GM18499 (cell line): ENCODE data around the gene RASGRP2.

Experiments
- ATAC-seq: cut with Tn5 transposase; IDR thresholded peaks from one replicate; pipeline ENCODE4 v1.9.1; 2021; ENCODE audit warnings: moderate number of reproducible peaks; ENCODE audit not compliant: insufficient read depth, unreplicated experiment

The RASGRP2 gene

DNA sequence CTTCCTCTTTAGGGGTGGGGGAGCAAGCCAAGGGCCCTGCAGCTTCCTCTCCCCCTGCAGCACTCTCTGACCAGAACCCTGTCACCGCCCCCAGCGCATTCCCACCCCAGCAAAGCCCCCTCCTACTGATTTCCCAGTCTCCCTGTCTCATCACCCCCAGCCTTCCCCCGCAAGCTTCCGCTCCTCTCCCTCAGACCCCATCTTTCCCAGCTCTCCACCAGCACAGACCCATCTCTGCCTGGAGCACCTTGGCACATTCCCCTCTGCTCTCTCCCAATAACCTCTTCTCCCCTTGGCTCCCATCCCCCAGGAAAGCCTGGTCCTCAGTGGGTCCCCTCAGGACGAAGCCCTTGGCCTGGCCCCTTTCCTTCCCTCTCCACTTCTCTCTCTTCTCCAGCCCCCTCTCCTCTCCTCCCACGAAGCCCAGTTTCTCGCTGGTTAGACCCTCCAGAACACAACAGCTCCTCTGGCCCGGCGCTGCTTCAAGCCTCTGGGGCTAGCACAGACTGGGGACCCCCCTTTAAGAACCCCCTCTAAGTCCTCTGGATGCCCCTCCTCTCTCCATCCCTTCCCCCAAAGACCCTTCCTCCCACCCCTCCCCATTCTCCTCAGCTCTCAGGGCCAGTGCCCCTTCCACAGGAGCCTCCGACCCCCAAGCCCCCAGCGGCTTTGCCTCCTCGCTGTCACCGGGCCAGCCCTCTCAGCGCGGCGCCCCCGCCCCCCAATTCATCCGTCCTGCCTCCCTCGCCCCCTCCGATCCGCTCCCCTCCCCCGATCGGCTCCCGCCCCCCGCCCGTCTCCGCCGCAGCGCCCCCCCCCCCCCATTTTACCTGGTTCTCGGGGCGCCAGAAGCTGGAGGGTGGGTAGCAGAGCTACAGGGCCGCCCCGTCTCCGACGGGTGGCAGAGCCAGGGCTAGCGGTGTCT, 21.5 kb downstream of the RASGRP2 start:
- ATAC-seq: no peak

DNA sequence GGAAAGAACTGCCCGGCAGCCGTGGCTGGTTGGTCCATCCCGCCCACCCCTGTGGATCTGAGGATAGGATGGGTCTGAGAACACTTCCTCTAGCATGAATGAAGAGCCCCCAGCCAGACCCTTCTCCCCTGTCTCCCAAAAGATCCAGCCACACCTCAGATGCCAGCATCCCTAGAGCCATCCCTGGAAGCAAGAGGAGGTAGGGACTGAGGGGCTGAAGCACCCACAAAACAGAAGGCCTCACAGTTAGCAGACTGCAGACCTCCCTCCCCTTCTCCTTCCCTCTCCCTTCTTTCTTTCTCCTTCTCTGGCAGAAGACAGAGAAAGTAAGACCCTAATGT, 22.6 kb downstream of the RASGRP2 start:
- no peak for ATAC-seq

DNA sequence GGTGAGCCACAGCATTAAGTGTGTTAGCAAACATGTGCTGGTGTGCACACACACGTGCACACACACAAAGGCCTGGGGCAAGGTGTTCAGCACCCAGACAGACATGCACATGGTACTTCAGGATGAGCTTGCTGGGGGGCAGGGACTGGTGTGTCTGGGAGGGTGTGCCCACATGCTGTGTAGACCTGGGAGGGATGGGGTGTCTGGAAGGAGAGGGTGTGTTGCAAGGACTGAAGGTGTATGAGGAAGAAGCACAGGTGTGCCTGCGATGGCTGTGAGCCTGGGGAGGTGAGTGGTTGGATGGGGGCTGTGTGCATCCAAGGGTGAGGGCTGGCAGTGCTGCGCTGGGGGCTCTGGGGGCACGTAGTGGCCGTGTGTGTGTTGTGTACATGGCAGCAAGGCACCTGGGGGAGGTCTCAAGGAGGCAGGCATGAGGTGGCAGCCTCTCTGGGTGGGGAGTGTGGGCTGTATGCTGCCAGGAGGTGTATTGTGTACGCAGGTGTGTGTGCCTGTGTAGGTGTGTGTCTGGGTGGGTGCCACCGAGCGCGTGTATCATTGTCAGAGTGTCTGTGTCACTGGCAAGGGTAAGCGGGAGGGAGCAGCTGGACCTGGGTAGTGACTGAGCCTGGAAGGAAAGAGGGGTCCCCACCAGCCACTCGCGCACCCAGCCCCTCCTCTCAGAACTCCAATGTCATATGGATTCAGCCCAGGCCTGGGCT, 23.1 kb downstream of the RASGRP2 start:
- ATAC-seq: no peak

DNA sequence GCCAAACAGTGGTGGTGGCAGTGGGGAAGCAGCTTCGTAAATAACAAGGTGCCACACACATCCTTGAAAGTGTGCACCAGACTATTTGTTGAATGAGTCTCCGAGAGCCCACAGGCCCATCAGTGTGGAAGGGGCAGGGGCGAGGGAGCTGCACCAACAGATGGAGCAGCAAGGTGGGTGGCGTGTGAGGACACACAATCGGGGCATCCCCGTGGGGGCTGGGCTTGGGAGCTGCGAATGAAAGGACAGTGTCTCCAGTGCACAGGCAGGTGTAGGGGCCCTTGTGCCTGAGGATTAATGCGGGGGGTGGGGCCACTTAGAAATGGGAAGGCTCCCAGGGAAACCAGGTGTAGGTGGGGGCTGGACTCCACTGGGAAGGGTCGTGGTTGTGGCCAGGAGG, 23.8 kb downstream of the RASGRP2 start:
- no peak for ATAC-seq

DNA sequence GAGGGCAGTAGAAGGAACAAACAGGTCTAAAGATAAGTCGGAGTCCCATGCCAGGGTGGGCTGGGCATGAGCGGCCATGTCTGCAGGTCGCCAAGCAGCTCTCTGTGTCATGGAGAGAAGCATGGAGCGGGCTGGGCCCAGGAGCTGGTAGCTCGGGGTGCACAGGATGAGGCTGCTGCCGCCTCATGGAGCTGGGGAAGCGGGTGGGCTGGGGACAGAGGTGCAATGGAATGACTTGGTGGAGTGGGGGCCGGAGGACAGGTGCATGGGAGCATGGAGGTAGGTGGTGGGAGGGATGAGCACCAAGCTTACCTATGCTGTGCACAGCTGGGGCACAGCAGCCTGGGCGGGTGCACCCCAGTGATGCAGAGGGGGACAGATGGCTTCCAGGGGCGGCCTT, 24.5 kb downstream of the RASGRP2 start:
- ATAC-seq: no peak

DNA sequence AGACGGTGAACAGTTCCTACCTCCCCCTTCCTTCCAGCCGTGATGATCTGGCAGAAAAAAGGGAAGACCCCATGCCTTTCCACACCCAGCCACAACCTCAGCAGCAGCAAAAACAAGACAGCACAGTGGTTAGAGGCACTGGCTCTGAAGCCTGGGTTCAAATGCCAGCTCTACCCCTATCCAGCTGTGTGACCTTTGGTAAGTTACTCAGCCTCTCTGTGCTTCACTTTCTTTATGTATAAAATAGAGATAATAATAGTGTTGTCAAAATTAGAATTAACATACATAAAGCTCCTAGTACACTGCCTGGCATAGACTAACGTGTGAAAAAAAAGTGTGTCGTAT, 25.2 kb downstream of the RASGRP2 start:
- ATAC-seq: no peak

DNA sequence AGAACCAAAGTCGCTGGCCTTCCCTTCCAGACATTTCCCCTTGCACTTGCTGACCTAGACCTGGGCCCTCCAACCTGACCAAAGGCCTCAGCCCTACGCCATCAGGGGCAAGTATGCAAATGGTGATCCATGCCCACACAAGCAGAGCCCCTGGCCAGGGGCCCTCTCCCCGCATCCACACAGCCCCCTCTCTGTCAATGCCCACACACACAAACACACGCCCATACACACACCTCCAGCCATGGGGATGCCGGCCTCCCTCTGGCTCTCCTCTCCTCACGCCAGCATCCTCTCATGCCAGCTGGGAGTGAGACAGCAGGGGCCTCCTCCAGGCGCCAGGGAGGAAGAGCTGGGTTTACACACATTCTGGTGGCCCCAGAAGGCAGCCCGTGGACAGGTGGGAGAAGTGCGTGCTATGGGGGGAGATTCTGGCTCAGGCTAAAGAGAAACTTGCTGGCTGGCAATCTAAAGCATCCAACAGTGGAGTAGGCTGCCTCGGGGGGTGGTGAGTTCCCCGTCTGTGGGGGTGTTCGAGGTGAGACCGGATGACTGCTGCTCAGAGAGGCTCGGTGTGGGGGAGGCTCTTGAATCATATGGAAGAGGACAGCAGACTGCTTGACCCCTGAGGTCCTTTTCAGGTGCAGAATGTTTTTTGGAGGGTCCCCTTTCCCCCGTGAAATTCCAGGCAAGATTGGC, 25.7 kb downstream of the RASGRP2 start:
- ATAC-seq: no peak

DNA sequence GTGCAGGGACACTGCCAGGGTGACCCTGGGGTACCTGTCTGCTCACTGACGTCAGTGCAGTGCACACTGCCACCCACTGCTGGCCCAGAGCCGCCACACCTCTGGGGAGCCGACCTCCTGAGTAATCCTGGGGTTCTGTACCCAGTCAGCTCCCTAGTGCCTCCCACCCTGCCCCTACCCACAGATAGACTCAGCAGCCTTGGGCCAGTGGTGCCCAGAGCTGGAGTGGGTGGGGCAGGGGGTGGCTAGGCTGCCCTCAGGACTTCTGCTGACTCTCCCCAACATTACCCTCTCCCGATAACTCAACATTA, 26.7 kb downstream of the RASGRP2 start:
- ATAC-seq: no peak

GRCh38 chr11:64716473-64717267, 27.3 kb downstream of the RASGRP2 start:
- ATAC-seq: no peak

DNA sequence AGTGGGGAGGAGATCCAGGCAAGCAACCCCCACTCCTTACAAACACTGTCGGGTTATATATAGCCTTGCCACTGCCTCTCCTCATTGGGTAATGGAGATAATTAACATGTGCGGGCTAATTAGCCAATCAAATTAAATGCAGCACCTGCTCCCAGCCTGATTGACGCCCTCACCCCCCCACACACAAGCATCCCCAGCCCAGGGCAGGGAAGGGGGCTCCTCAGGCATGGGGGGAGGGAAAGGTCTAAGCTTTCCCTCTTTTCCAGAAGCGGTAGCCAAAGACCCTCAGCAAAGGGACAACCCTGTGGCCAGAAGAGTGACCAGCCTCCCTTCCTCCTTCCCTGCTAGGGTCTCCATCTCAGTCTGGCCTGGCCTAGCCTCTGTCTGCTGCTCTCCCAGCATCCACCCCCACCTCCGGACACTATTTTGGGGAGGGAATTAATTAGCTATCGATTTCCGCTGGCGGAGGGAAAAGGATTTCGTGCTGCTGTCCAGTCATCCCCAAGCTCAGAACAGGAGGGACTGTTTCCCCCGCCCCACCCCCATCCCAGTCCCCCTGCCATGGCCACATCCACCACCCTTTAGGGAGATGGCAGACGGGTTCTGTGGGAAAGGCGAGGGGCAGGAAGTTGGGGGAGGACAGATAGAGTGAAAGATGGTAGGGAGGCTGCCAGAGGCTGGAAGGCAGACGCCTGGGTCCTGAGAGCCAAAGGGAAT, 28.0 kb downstream of the RASGRP2 start:
- ATAC-seq: no peak

- ATAC-seq: no peak
Observed at GRCh38 chr11:64715110-64715509, 28.8 kb downstream of the RASGRP2 start.

DNA sequence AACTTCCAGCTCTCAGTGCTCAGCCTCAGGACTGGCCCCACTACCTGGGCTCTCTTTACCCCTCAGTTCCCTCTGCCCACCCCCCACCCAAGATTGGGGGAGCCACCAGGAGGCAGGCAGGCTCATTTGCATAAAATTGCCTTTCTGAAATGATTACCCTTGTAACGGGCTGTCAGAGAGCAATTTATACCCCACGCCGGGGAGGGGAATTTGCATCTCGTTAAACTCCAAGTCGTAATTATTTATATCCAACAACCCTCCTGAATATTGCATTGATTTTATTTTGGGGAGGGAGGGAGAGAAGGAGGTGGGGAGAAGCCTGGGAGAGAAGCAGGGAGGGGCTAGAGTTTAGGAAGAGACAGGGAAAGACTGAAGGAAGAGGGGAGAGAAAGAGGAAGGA, 29.3 kb downstream of the RASGRP2 start:
- no peak for ATAC-seq

GRCh38 chr11:64713781-64714363, 30.1 kb downstream of the RASGRP2 start:
- no peak for ATAC-seq

DNA sequence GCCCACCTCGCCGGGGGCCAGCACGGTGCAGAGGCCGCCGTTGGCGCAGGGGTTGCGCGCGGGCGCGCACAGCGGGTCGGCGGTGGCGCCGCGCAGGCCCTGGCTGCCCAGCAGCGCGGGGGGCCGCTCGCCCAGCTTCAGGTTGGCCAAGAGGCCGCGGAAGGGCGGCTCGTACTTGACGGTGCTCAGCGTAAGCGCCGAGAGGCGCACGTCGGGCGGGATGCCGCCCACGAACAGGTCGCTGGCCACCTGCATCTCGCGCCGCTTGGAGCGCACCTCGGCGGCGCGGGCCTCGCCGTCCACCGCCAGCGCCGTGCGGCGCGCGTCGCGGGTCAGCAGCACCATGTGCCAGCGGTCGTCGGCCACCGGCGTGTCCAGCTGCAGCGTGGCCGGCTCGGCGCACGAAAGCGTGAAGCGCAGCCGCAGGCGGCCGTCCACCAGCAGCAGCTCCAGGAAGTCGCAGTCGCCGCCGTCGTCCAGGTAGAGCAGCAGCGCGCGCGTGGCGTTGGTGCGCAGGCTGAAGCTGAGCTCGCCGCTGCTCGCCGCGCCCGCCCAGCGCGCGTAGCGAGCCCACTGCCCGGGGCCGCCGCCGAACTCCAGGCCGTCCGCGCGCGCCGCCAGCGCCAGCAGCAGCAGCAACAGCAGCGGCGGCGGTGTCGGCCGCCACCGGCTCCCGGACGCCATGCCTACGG, 30.8 kb downstream of the RASGRP2 start:
- ATAC-seq: no peak

DNA sequence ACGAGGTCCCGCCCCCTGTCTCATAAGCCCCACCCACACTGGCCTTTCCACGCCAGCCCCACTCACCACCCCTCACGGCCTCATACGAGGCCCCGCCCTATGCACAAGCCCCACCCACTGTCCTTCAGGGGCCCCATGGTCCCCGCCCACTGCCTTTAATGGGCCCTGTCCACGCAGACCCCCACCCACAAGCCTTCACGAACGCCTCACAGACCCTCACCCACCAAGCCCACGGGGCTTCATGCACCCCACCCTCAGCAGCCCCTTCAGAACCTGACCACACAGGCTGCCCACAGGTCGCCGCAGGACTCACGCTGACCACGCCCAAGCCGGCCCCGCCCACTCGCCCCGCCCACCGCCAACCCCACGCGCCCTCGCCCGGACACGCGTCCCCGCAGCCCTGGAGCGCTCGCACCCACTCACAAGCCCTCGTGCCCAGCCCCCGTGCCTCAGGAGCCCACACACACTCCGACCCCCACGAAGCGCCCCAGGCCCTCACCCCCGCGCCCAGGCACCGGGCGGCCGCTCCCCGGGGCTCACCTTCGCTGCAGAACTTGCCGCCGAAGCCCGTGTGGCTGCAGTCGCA, 31.4 kb downstream of the RASGRP2 start:
- no peak for ATAC-seq

DNA sequence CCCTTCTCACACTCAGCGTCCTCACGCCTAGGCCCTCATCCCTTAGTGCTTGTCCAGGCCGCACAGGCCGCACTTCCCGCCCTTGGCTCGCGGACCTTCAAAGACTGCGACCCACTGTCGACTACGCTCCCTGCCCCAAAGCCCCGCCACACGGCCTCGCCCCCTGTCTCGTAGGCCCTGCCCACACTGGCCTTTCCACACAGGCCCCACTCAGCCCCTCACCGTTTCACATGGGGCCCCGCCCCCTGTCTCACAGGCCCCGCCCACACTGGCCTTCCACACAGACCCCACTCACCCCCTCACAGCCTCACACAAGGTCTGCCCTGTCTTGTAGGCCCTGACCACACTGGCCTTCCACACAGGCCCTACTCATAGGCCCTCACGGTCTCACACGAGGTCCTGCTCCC, 32.0 kb downstream of the RASGRP2 start:
- no peak for ATAC-seq

- ATAC-seq: no peak
Observed at GRCh38 chr11:64711138-64711955, 32.6 kb downstream of the RASGRP2 start.
